Measurements from ENCODE around the gene SLC2A3. TPM values are rescaled to one million over a fixed set of nuclear protein-coding genes. Genes with fewer than 3 reads are reported as not detected.

Gene SLC2A3
- total and polyA plus RNA-seq, 2 donors (not counting 3 experiments of a cell fraction or from before 2014, with no cell fraction given): 13.9 to 20.8 TPM

DNA sequence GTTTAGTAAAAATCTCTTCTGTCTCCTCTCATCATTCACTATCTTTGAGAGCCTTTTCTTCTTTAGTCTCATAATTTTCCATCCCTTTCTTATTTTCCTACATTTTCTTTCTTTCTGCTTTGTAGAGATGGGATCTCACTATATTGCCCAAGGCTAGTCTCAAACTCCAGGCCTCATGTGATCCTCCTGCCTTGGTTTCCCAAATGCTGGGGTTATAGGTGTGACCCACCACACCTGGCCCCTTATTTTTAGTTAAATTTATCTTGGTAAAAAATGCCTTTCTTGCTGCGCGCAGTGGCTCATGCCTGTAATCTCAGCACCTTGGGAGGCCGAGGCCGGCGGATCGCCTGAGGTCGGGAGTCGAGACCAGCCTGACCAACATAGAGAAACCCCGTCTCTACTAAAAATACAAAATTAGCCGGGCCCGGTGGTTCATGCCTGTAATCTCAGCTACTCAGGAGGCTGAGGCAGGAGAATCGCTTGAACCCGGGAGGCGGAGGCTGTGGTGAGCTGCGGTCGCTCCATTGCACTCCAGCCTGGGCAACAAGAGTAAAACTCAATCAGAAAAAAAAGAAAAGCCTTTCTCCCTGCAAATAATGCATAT lies 996 bp downstream of the SLC2A3 start:
- CTCF ChIA-PET: interaction anchor here (0.8 to 6.2 kb wide), 12 partner anchors 12 to 143 kb away, joined by 3 to 132 read pairs (median 12); no protein-coding TSS in a partner anchor
- H3K9ac ChIP-seq (replicated peaks; ENCODE audit: extremely low read depth, insufficient read depth, low read length): peak overlapping the region; percentile 92
- BruUV-seq (replicated peaks): no TSS peak
- H3K4me1 ChIP-seq (ENCODE audit: control insufficient read depth, extremely low read depth, insufficient read depth, low read length): peaks cover 41% of the 10 kb centered on the region
- H3K4me3 ChIP-seq (replicated peaks in 1 of 3; ENCODE audit: insufficient read depth in 1 of 3, low read depth in 1 of 3, low read length in 3 of 3): peak overlapping the region; percentile 46 to 98 (median 95)
- no peak overlapping the region for H2AFZ ChIP-seq (ENCODE audit: low read depth, low read length)
- intact Hi-C loops (cut with micrococcal nuclease): no loop called here
- peak overlapping the region; percentile 95 for H3K4me2 ChIP-seq (ENCODE audit: insufficient read depth, low read length)
- peaks cover 3% of the 10 kb centered on the region in 2 experiments for H3K36me3 ChIP-seq (ENCODE audit: control insufficient read depth in 2 of 2, extremely low read depth in 1 of 2, insufficient read depth in 2 of 2, low read length in 2 of 2)
- dilution Hi-C loops (cut with MboI; ENCODE audit: extremely low pct_ligation_motif_present, low sequenced_read_pairs): no loop called here
- H3K27me3 ChIP-seq (ENCODE audit: control insufficient read depth in 2 of 2, insufficient read depth in 2 of 2, low read length in 2 of 2): no peaks in the 10 kb centered on the region
- H4K20me1 ChIP-seq (replicated peaks; ENCODE audit: control insufficient read depth, extremely low read depth, insufficient read depth, low read length): no peaks in the 10 kb centered on the region
- DNase-seq (ENCODE audit: low read depth, low spot score): no peak
- H3K79me2 ChIP-seq (ENCODE audit: control insufficient read depth, insufficient read depth, low read length): peaks cover 26% of the 10 kb centered on the region
- no peak for TF ChIP-seq EZH2 (IDR thresholded peaks at IDR 0.05; ENCODE audit: borderline replicate concordance, low read depth, low read length, severe bottlenecking)
- TF ChIP-seq JUN (IDR thresholded peaks at IDR 0.05; ENCODE audit: borderline replicate concordance, insufficient read depth, insufficient read length, low read depth): no peak
- TF ChIP-seq POLR2AphosphoS5 (IDR thresholded peaks at IDR 0.05; ENCODE audit: insufficient read depth, low read depth, low read length): no peak
- no peak for TF ChIP-seq MYC (IDR thresholded peaks at IDR 0.05; ENCODE audit: low read depth, low read length)
- TF ChIP-seq CTCF (IDR thresholded peaks at IDR 0.05; ENCODE audit: extremely low read depth in 1 of 2, insufficient read depth in 1 of 2, low read depth in 1 of 2, low read length in 2 of 2): no peak
- no peak for TF ChIP-seq MAX (IDR thresholded peaks at IDR 0.05; ENCODE audit: insufficient read depth, insufficient read length)
- no peak for TF ChIP-seq FOS (IDR thresholded peaks at IDR 0.05; ENCODE audit: borderline replicate concordance, insufficient read depth, low read length)
- no peak for TF ChIP-seq GATA2 (IDR thresholded peaks at IDR 0.05; ENCODE audit: insufficient read depth, insufficient read length, low read depth, low read length)
- no peak for TF ChIP-seq POLR2A (IDR thresholded peaks at IDR 0.05; ENCODE audit: low read depth, low read length)
- H3K9me1 ChIP-seq (replicated peaks; ENCODE audit: control insufficient read depth, extremely low read depth, insufficient read depth, low read length): no peaks in the 10 kb centered on the region
- H3K9me3 ChIP-seq (replicated peaks; ENCODE audit: control insufficient read depth, insufficient read depth, low read length): no peaks in the 10 kb centered on the region
- no peak for FAIRE-seq
- POLR2A ChIA-PET: interaction anchor here (1.3 to 2.8 kb wide), 3 partner anchors 26 to 103 kb away, joined by 4 to 135 read pairs (median 16); no protein-coding TSS in a partner anchor
- H3K27ac ChIP-seq (ENCODE audit: insufficient read depth, low read depth, low read length): peak overlapping the region; percentile 83
